GM12878 (cell line): ENCODE measurements around the gene SDS.

Experiments
- CEBPB ChIP-seq, 2 experiments: fragments of 150-350 bp in 1 of 2; IDR thresholded peaks; 2 replicates each; pipeline ENCODE4 v1.6.1; 2012 to 2014; ENCODE audit warnings: low read depth in 2 of 2, low read length in 2 of 2, borderline replicate concordance in 1 of 2, inconsistent platforms in 1 of 2
- CHD2 ChIP-seq: IDR thresholded peaks from 2 replicates; pipeline ENCODE4 v1.6.1; 2011; ENCODE audit warnings: low read depth, low read length, improper control_type of control experiment, borderline replicate concordance
- CTCF ChIP-seq, 3 experiments: IDR thresholded peaks in 2 of 3; conservative IDR thresholded peaks in 1 of 3; 2 replicates each; pipeline ENCODE4 v1.5.1; 2011; ENCODE audit warnings: low read depth in 3 of 3, low read length in 3 of 3, mild to moderate bottlenecking in 3 of 3, control low read depth in 2 of 3, moderate library complexity in 2 of 3, inconsistent platforms in 1 of 3, mixed read lengths in 1 of 3; ENCODE audit not compliant: control insufficient read depth in 2 of 3, insufficient read depth in 1 of 3; ENCODE audit errors: extremely low read depth in 1 of 3
- EZH2 ChIP-seq: IDR thresholded peaks from 2 replicates; pipeline ENCODE4 v1.6.1; 2012; ENCODE audit warnings: low read depth, mild to moderate bottlenecking, control low read depth, inconsistent platforms, low read length, borderline replicate concordance; ENCODE audit not compliant: control insufficient read depth
- FOXM1 ChIP-seq: IDR thresholded peaks from 2 replicates; pipeline ENCODE4 v1.6.1; 2012; ENCODE audit warnings: low read depth, mild to moderate bottlenecking, inconsistent platforms, low read length, moderate library complexity
- NFIC ChIP-seq: IDR thresholded peaks from 2 replicates; pipeline ENCODE4 v1.6.1; 2012; ENCODE audit warnings: low read depth, mild to moderate bottlenecking, inconsistent platforms, low read length, moderate library complexity
- POLR2A ChIP-seq: IDR thresholded peaks from 2 replicates; pipeline ENCODE4 v1.6.1; 2011; ENCODE audit warnings: low read depth, mild to moderate bottlenecking, low read length
- POU2F2 ChIP-seq: IDR thresholded peaks from 3 replicates; pipeline ENCODE4 v1.6.1; 2011; ENCODE audit warnings: low read depth, mild to moderate bottlenecking, low read length, borderline replicate concordance
- RFX5 ChIP-seq: IDR thresholded peaks from 2 replicates; pipeline ENCODE4 v1.6.1; 2011; ENCODE audit warnings: low read depth, low read length, improper control_type of control experiment
- SUPT20H ChIP-seq: IDR thresholded peaks from 2 replicates; pipeline ENCODE4 v1.6.1; 2011; ENCODE audit warnings: low read depth, mild to moderate bottlenecking, low read length, moderate library complexity, borderline replicate concordance; ENCODE audit not compliant: control insufficient read depth
- YY1 ChIP-seq: IDR thresholded peaks from 2 replicates; pipeline ENCODE4 v1.6.1; 2011; ENCODE audit warnings: low read depth, mild to moderate bottlenecking, low read length
- ZNF24 ChIP-seq: fragments of 450-650 bp; IDR thresholded peaks from 2 replicates; pipeline ENCODE4 v1.6.1; 2017; ENCODE audit warnings: antibody characterized with exemption, mild to moderate bottlenecking
- TF ChIP-seq, protein P1 (sequence below): IDR thresholded peaks from 2 replicates; pipeline ENCODE4 v1.6.1; 2011; ENCODE audit warnings: mild to moderate bottlenecking, low read depth, low read length, moderate library complexity; ENCODE audit not compliant: insufficient replicate concordance

DNA sequence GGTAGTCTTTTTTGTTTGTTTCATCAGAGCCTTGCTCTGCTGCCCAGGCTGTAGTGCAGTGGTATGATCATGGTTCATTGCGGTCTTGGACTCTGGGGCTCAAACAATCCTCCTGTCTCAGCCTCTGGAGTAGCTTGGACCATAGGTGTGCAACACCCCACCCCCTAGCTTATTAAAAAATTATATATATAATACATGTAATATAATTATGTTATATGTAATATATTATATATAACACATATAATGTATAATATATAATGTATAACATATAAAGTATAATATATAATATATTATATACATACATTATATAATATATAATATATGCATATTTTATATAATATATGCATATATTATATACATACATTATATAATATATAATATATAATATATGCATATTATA lies 46.2 kb upstream of the SDS start:
- no peak for TF ChIP-seq CHD2
- no peak for TF ChIP-seq NFIC
- no peak for TF ChIP-seq YY1
- no peak for TF ChIP-seq RFX5
- no peak for TF ChIP-seq POLR2A
- no peak for TF ChIP-seq CTCF (IDR thresholded peaks at IDR 0.05 in 2 of 3, conservative IDR thresholded peaks at IDR 0.05 in 1 of 3; ENCODE audit: control insufficient read depth in 2 of 3, extremely low read depth in 1 of 3, insufficient read depth in 1 of 3, low read depth in 3 of 3, low read length in 3 of 3)
- TF ChIP-seq EZH2, result no peak
- TF ChIP-seq, protein P1, sequence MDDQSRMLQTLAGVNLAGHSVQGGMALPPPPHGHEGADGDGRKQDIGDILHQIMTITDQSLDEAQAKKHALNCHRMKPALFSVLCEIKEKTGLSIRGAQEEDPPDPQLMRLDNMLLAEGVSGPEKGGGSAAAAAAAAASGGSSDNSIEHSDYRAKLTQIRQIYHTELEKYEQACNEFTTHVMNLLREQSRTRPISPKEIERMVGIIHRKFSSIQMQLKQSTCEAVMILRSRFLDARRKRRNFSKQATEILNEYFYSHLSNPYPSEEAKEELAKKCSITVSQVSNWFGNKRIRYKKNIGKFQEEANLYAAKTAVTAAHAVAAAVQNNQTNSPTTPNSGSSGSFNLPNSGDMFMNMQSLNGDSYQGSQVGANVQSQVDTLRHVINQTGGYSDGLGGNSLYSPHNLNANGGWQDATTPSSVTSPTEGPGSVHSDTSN, result no peak
- no peak for TF ChIP-seq SUPT20H
- no peak for TF ChIP-seq FOXM1
- TF ChIP-seq POU2F2, result no peak
- TF ChIP-seq ZNF24, result no peak
- TF ChIP-seq CEBPB (IDR thresholded peaks at IDR 0.05; ENCODE audit: borderline replicate concordance in 1 of 2, low read depth in 2 of 2, low read length in 2 of 2), result no peak
